ENCODE results near the gene CYP8B1. TPM values are rescaled to one million over a fixed set of nuclear protein-coding genes. Genes with fewer than 3 reads are reported as not detected.

CYP8B1 gene
- total RNA-seq, 1 experiment from 2014 or later = not detected

DNA sequence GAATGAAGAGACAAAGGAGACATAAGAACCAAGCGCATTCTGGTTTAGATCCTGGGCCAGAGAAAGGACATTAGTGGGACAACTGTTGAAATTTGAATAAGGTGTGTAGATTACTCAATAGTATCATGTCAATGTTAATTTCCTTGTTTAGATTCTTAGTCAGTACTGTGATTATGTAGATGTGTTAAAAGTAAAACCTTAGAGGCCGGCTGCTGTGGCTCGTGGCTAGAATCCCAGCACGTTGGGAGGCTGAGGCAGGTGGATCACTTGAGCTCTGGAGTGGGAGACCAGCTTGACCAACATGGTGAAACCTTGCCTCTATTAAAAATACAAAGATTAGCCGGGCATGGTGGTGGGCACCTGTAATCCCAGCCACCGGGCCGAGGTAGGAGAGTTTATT, 26.7 kb downstream of the CYP8B1 start:
- H3K27me3 ChIP-seq (ENCODE audit: insufficient read depth, low read depth) = no peaks in the 10 kb centered on the region
- no peaks in the 10 kb centered on the region for H3K79me2 ChIP-seq (ENCODE audit: low read depth)
- no peaks in the 10 kb centered on the region for H3K9me3 ChIP-seq (ENCODE audit: insufficient read depth, low read depth)
- H2AFZ ChIP-seq = no peak overlapping the region
- H3K4me1 ChIP-seq (replicated peaks; ENCODE audit: insufficient read depth) = no peaks in the 10 kb centered on the region
- no peak for DNase-seq
- H3F3A ChIP-seq (ENCODE audit: insufficient read depth, low read depth) = no peaks in the 10 kb centered on the region
- TF ChIP-seq EZH2 (IDR thresholded peaks at IDR 0.05; ENCODE audit: low read depth) = no peak
- TF ChIP-seq, protein P1, sequence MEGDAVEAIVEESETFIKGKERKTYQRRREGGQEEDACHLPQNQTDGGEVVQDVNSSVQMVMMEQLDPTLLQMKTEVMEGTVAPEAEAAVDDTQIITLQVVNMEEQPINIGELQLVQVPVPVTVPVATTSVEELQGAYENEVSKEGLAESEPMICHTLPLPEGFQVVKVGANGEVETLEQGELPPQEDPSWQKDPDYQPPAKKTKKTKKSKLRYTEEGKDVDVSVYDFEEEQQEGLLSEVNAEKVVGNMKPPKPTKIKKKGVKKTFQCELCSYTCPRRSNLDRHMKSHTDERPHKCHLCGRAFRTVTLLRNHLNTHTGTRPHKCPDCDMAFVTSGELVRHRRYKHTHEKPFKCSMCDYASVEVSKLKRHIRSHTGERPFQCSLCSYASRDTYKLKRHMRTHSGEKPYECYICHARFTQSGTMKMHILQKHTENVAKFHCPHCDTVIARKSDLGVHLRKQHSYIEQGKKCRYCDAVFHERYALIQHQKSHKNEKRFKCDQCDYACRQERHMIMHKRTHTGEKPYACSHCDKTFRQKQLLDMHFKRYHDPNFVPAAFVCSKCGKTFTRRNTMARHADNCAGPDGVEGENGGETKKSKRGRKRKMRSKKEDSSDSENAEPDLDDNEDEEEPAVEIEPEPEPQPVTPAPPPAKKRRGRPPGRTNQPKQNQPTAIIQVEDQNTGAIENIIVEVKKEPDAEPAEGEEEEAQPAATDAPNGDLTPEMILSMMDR (conservative IDR thresholded peaks at IDR 0.05) = no peak
- H3K4me3 ChIP-seq = no peak overlapping the region
- no peaks in the 10 kb centered on the region for H3K36me3 ChIP-seq (ENCODE audit: low read depth)
- ChIA-PET POLR2A (ENCODE audit: unreplicated experiment) (no interaction called here), CTCF (no interaction called here)
- no peak overlapping the region for H3K27ac ChIP-seq
- intact Hi-C loops (cut with micrococcal nuclease; ENCODE audit: unreplicated experiment) = no loop called here
- H3K4me2 ChIP-seq = no peak overlapping the region
- no TSS peak for BruUV-seq (replicated peaks)
- no peaks in the 10 kb centered on the region for H3K9me2 ChIP-seq (ENCODE audit: insufficient read depth)
- H4K20me1 ChIP-seq (ENCODE audit: insufficient read depth) = no peaks in the 10 kb centered on the region

DNA sequence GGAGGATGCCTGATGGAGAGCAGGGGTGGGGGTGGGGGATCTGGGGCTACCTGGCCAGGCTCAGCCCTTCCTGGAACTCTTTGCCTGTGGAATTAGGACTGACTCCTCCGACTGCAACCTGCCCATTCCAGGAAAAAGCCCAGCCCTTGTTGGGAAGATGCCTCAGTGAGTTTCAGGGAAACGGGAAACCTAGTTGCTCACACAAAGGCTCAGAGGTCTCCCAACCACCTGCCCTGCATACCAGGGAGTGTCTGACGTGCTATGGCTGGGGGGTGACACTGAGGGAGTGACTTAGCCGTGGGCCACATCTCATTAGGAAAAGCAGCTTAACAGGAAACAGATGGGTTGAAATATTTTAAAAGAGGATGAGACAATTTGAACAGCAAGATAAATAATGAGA, 27.9 kb downstream of the CYP8B1 start:
- Histone ChIP-seq H3K4me3 (no peak overlapping the region), H3K4me2 (no peak overlapping the region), H3K9me3 (ENCODE audit: insufficient read depth, low read depth) (no peaks in the 10 kb centered on the region), H3K9me2 (ENCODE audit: insufficient read depth) (no peaks in the 10 kb centered on the region), H3K27ac (no peak overlapping the region), H3K27me3 (ENCODE audit: insufficient read depth, low read depth) (no peaks in the 10 kb centered on the region), H3K4me1 (replicated peaks; ENCODE audit: insufficient read depth) (no peaks in the 10 kb centered on the region), H2AFZ (no peak overlapping the region), H4K20me1 (ENCODE audit: insufficient read depth) (no peaks in the 10 kb centered on the region), H3K36me3 (ENCODE audit: low read depth) (no peaks in the 10 kb centered on the region), H3F3A (ENCODE audit: insufficient read depth, low read depth) (no peaks in the 10 kb centered on the region), H3K79me2 (ENCODE audit: low read depth) (no peaks in the 10 kb centered on the region)
- TF ChIP-seq EZH2 (IDR thresholded peaks at IDR 0.05; ENCODE audit: low read depth) = no peak
- TF ChIP-seq, protein P1 (conservative IDR thresholded peaks at IDR 0.05) = no peak
- intact Hi-C loops (cut with micrococcal nuclease; ENCODE audit: unreplicated experiment) = no loop called here
- CTCF ChIA-PET = no interaction called here
- DNase-seq = no peak
- POLR2A ChIA-PET (ENCODE audit: unreplicated experiment) = no interaction called here
- BruUV-seq (replicated peaks) = no TSS peak

GRCh38 chr3:42846685-42847522, 28.8 kb downstream of the CYP8B1 start:
- no peaks in the 10 kb centered on the region for H3K27me3 ChIP-seq (ENCODE audit: insufficient read depth, low read depth)
- no peaks in the 10 kb centered on the region for H3F3A ChIP-seq (ENCODE audit: insufficient read depth, low read depth)
- no peak overlapping the region for H3K27ac ChIP-seq
- TF ChIP-seq, protein P1 (conservative IDR thresholded peaks at IDR 0.05) = no peak
- TF ChIP-seq EZH2 (IDR thresholded peaks at IDR 0.05; ENCODE audit: low read depth) = no peak
- no peaks in the 10 kb centered on the region for H3K9me3 ChIP-seq (ENCODE audit: insufficient read depth, low read depth)
- BruUV-seq (replicated peaks) = no TSS peak
- no peaks in the 10 kb centered on the region for H3K9me2 ChIP-seq (ENCODE audit: insufficient read depth)
- no peaks in the 10 kb centered on the region for H3K4me1 ChIP-seq (replicated peaks; ENCODE audit: insufficient read depth)
- intact Hi-C loops (cut with micrococcal nuclease; ENCODE audit: unreplicated experiment) = no loop called here
- H4K20me1 ChIP-seq (ENCODE audit: insufficient read depth) = no peaks in the 10 kb centered on the region
- no peaks in the 10 kb centered on the region for H3K36me3 ChIP-seq (ENCODE audit: low read depth)
- no peak overlapping the region for H3K4me3 ChIP-seq
- H2AFZ ChIP-seq = no peak overlapping the region
- CTCF ChIA-PET = no interaction called here
- no peaks in the 10 kb centered on the region for H3K79me2 ChIP-seq (ENCODE audit: low read depth)
- no peak for DNase-seq
- POLR2A ChIA-PET (ENCODE audit: unreplicated experiment) = no interaction called here
- no peak overlapping the region for H3K4me2 ChIP-seq

Data from PC-9 (cell line).